A549 (cell line): ENCODE results near the gene CEP128. TPM values are rescaled to one million over a fixed set of nuclear protein-coding genes. Genes with fewer than 3 reads are reported as not detected.

Experiments
- ATAC-seq, 2 experiments: fragments of 200-7000 bp in 1 of 2; fragments of >200 bp in 1 of 2; cut with Nextera tagmentation in 1 of 2; cut with Tn5 transposase in 1 of 2; 3 replicates each; pipeline versions ENCODE4 v1.8.0 to v1.9.1; 2018 to 2020; ENCODE audit warnings: mild to moderate bottlenecking in 1 of 2, moderate library complexity in 1 of 2
- CTCF ChIA-PET: fragments of 300-600 bp; sonication (Branson Sonifier 250); formaldehyde crosslinking; extraction: SDS; loops from one replicate; lab custom pipeline; 2021; ENCODE audit warnings: antibody characterized with exemption, inconsistent platforms; lab: Yijun Ruan, JAX
- POLR2A ChIA-PET: fragments of 350-600 bp; formaldehyde crosslinking; extraction: SDS; loops from one replicate; lab custom pipeline; 2021; ENCODE audit warnings: antibody characterized with exemption, inconsistent platforms; lab: Yijun Ruan, JAX
- DNase-seq, 2 experiments: peaks; one replicate each; pipeline versions ENCODE4 v3.0.0 to v3.0.0-alpha.2; 2011 to 2016; ENCODE audit warnings: low read depth in 1 of 2, low spot score in 1 of 2
- FAIRE-seq: peaks from 2 replicates; lab custom pipeline; 2011; peaks lifted over from hg19 to GRCh38; lab: Jason Lieb, UNC
- H3K27ac ChIP-seq, 2 experiments: fragments of >200 bp; sonication (Bioruptor Twin); formaldehyde crosslinking; 3 replicates each; pipeline ENCODE4 v1.5.1; 2016 to 2017
- H3K4me1 ChIP-seq: fragments of >200 bp; sonication (Bioruptor Twin); formaldehyde crosslinking; 3 replicates; pipeline ENCODE4 v1.6.1; 2016
- H3K4me2 ChIP-seq: fragments of >200 bp; sonication (Bioruptor Twin); formaldehyde crosslinking; 3 replicates; pipeline ENCODE4 v1.6.1; 2016
- H3K4me3 ChIP-seq: fragments of >200 bp; sonication (Bioruptor Twin); formaldehyde crosslinking; 3 replicates; pipeline ENCODE4 v1.5.1; 2016
- H3K9me3 ChIP-seq: fragments of >200 bp; sonication (Bioruptor Twin); formaldehyde crosslinking; 3 replicates; pipeline ENCODE4 v1.6.1; 2016
- ATOH8 ChIP-seq: fragments of 250-450 bp; sonication (Bioruptor Pico); IDR thresholded peaks from 2 replicates; pipeline ENCODE4 v1.5.0; 2020; ENCODE audit warnings: low read depth, mild to moderate bottlenecking, moderate library complexity
- CEBPB ChIP-seq, 2 experiments: fragments of >200 bp in 1 of 2; sonication (Bioruptor Twin) in 1 of 2; formaldehyde crosslinking in 1 of 2; IDR thresholded peaks; 2 replicates each; pipeline ENCODE4 v1.6.1; 2012 to 2016
- CHD2 ChIP-seq: fragments of 150-350 bp; IDR thresholded peaks from 2 replicates; pipeline ENCODE4 v1.6.1; 2014; ENCODE audit warnings: low read length; ENCODE audit not compliant: partially characterized antibody
- CHD4 ChIP-seq: fragments of 200-600 bp; sonication (generic); IDR thresholded peaks from 2 replicates; pipeline ENCODE4 v1.6.1; 2016; ENCODE audit warnings: antibody characterized with exemption, mild to moderate bottlenecking, borderline replicate concordance
- EHMT2 ChIP-seq: fragments of 200-600 bp; sonication (generic); IDR thresholded peaks from 2 replicates; pipeline ENCODE4 v1.6.1; 2016; ENCODE audit warnings: antibody characterized with exemption, low read depth, mild to moderate bottlenecking, moderate library complexity
- HES2 ChIP-seq: fragments of >200 bp; sonication (Bioruptor Twin); formaldehyde crosslinking; IDR thresholded peaks from 2 replicates; pipeline ENCODE4 v1.6.1; 2016
- HEYL ChIP-seq: fragments of 250-450 bp; sonication (Bioruptor Pico); IDR thresholded peaks from 2 replicates; pipeline ENCODE4 v1.8.0; 2021; ENCODE audit warnings: mild to moderate bottlenecking, moderate library complexity
- HMGXB4 ChIP-seq: fragments of 250-450 bp; sonication (Bioruptor Pico); IDR thresholded peaks from 2 replicates; pipeline ENCODE4 v1.5.0; 2021; ENCODE audit warnings: mild to moderate bottlenecking, moderate library complexity, borderline replicate concordance
- HOXA7 ChIP-seq: fragments of 250-450 bp; sonication (Bioruptor Pico); IDR thresholded peaks from 2 replicates; pipeline ENCODE4 v1.5.0; 2020; ENCODE audit warnings: mild to moderate bottlenecking, moderate library complexity
- KDM1A ChIP-seq: fragments of 200-600 bp; sonication (generic); IDR thresholded peaks from 2 replicates; pipeline ENCODE4 v1.6.1; 2016; ENCODE audit warnings: low read depth, mild to moderate bottlenecking
- MAX ChIP-seq: IDR thresholded peaks from 2 replicates; pipeline ENCODE4 v1.6.1; 2012
- MAZ ChIP-seq: fragments of 150-350 bp; IDR thresholded peaks from 2 replicates; pipeline ENCODE4 v1.6.1; 2014; ENCODE audit warnings: antibody characterized with exemption, low read depth, low read length, borderline replicate concordance
- MYC ChIP-seq: IDR thresholded peaks from 2 replicates; pipeline ENCODE4 v1.6.1; 2012; ENCODE audit warnings: mild to moderate bottlenecking, inconsistent platforms, low read length, improper control_type of control experiment, borderline replicate concordance
- PBX3 ChIP-seq: IDR thresholded peaks from 2 replicates; pipeline ENCODE4 v1.6.1; 2012
- RARB ChIP-seq: fragments of 250-450 bp; sonication (Bioruptor Pico); IDR thresholded peaks from 2 replicates; pipeline ENCODE4 v1.8.0; 2021; ENCODE audit warnings: mild to moderate bottlenecking, moderate library complexity
- RCOR1 ChIP-seq: fragments of 150-350 bp; IDR thresholded peaks from 2 replicates; pipeline ENCODE4 v1.6.1; 2014; ENCODE audit warnings: antibody characterized with exemption, low read length, low read depth
- RFX5 ChIP-seq: fragments of 450-650 bp; IDR thresholded peaks from 2 replicates; pipeline ENCODE4 v1.7.1; 2014; ENCODE audit warnings: antibody characterized with exemption, mild to moderate bottlenecking, moderate library complexity
- SMC3 ChIP-seq: fragments of >200 bp; sonication (Bioruptor Twin); formaldehyde crosslinking; IDR thresholded peaks from 3 replicates; pipeline ENCODE4 v1.6.1; 2018; ENCODE audit warnings: inconsistent platforms
- TFCP2L1 ChIP-seq: fragments of 250-450 bp; sonication (Bioruptor Pico); IDR thresholded peaks from 2 replicates; pipeline ENCODE4 v1.5.0; 2021; ENCODE audit warnings: mild to moderate bottlenecking
- TP53 ChIP-seq: fragments of 250-450 bp; sonication (Bioruptor Pico); IDR thresholded peaks from 2 replicates; pipeline ENCODE4 v1.5.0; 2021; ENCODE audit warnings: mild to moderate bottlenecking, moderate library complexity
- ZNF302 ChIP-seq: fragments of 250-450 bp; sonication (Bioruptor Pico); IDR thresholded peaks from 2 replicates; pipeline ENCODE4 v1.9.0; 2021; ENCODE audit warnings: inconsistent platforms, mild to moderate bottlenecking, moderate library complexity
- ZSCAN20 ChIP-seq: fragments of 250-450 bp; sonication (Bioruptor Pico); IDR thresholded peaks from 2 replicates; pipeline ENCODE4 v1.8.0; 2022; ENCODE audit warnings: mild to moderate bottlenecking, moderate library complexity
- WGBS: methylation state at CpG from one replicate; pipeline ENCODE4 v1.1.6; 2017; ENCODE audit errors: missing lambda C conversion rate; 5-methylcytosine and 5-hydroxymethylcytosine counted together
- polyA plus RNA-seq, 4 experiments: library from polyadenylated mRNA; depleted of rRNA in 3 of 4; stranded (reverse); fragments of >200 nt; fragmentation: RNase III in 1 of 4; extraction: RNeasy Plus Mini Kit Qiagen cat#74134 plus additional on column Dnase treatment in 1 of 4; gene quantifications; 2 replicates in 3 of 4; 3 replicates in 1 of 4; pipeline ENCODE4 v1.2.3, GENCODE V29; 2011 to 2017

Gene CEP128
- polyA plus RNA-seq, 2 of the 4 experiments (the other 2 are of a cell fraction) = 5.8 to 7.0 TPM

GRCh38 chr14:80906946-80907345, 34.6 kb downstream of the CEP128 start:
- FAIRE-seq = no peak
- ChIA-PET POLR2A (no interaction called here), CTCF (interaction anchor here (2.0 kb wide), 1 partner anchor 17 kb away, joined by 4 read pairs; no protein-coding TSS in a partner anchor)
- Histone ChIP-seq H3K4me1 (no peaks in the 10 kb centered on the region), H3K9me3 (no peaks in the 10 kb centered on the region), H3K4me2 (no peak overlapping the region), H3K4me3 (no peak overlapping the region), H3K27ac (no peak overlapping the region)
- no peak for DNase-seq
- TF ChIP-seq CHD4 = no peak
- TF ChIP-seq MAX = no peak
- ATAC-seq = no peak
- WGBS = 92% methylated on average over 4 of the region's 4 CpGs

- no peak for ATAC-seq
- H3K4me2 ChIP-seq = no peak overlapping the region
- no peaks in the 10 kb centered on the region for H3K4me1 ChIP-seq
- DNase-seq = no peak
- H3K4me3 ChIP-seq = no peak overlapping the region
- ChIA-PET POLR2A (no interaction called here), CTCF (interaction anchor here (2.0 kb wide), 1 partner anchor 17 kb away, joined by 4 read pairs; no protein-coding TSS in a partner anchor)
- no peak overlapping the region for H3K27ac ChIP-seq
- no peaks in the 10 kb centered on the region for H3K9me3 ChIP-seq
- WGBS = 66% methylated on average over 1 of the region's 1 CpG
- no peak for FAIRE-seq
- TF ChIP-seq HEYL (CRISPR knock-in tag) (no peak), MAZ (no peak), CEBPB (IDR thresholded peaks at IDR 0.05) (no peak), ZNF302 (CRISPR knock-in tag) (no peak), TP53 (no peak), RCOR1 (no peak), MYC (no peak), TFCP2L1 (CRISPR knock-in tag) (no peak), KDM1A (no peak)
Measured at GRCh38 chr14:80906336-80906735, 35.2 kb downstream of the CEP128 start.

GRCh38 chr14:80902608-80903007, 38.9 kb downstream of the CEP128 start:
- CTCF ChIA-PET = no interaction called here
- TF ChIP-seq RARB (CRISPR knock-in tag) (no peak), PBX3 (no peak), CHD2 (no peak), ATOH8 (CRISPR knock-in tag) (no peak), EHMT2 (no peak), RFX5 (no peak), CHD4 (no peak), HES2 (no peak), HOXA7 (CRISPR knock-in tag) (no peak), HMGXB4 (CRISPR knock-in tag) (no peak), ZSCAN20 (CRISPR knock-in tag) (no peak), RCOR1 (no peak), SMC3 (no peak)
- TF ChIP-seq, all 56 proteins: peak for 0
- 92% methylated on average over 1 of the region's 1 CpG for WGBS
- no peak for ATAC-seq
- no peaks in the 10 kb centered on the region for H3K4me1 ChIP-seq
- no peak overlapping the region for H3K4me2 ChIP-seq
- no peaks in the 10 kb centered on the region for H3K9me3 ChIP-seq
- DNase-seq = no peak
- no peak overlapping the region for H3K4me3 ChIP-seq
- no peak overlapping the region for H3K27ac ChIP-seq
- FAIRE-seq = no peak
- POLR2A ChIA-PET = no interaction called here
